Amniotic epithelial cell (primary cell): Measurements from ENCODE around the gene C1GALT1.
"Not testable (repeated sequence)": the region's sequence is repeated elsewhere in the genome, so short reads cannot be mapped to it uniquely, and the experiment has no call there.

Experiments
- DNase-seq: peaks from one replicate; pipeline ENCODE4 v3.0.0-alpha.2; 2010; ENCODE audit warnings: low read depth

Gene C1GALT1

DNA sequence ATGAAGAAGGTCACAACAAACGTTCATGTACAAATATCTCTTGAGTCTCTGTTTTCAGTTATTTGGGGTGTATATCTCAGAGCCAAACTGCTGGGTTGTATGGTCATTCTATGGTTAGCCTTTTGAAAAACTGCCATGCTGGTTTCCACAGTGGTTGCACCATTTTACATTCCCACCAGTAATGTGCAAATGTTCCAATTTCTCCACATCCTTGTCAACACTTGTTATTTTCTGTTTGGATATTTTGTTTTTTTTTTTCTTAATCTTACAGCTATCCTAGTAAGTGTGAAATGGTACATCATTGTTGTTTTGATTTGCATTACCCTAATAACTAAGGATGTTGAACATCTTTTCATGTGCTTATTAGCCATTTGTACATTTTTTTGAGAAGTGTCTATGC is 13.0 kb upstream of the C1GALT1 start:
- DNase-seq: no peak

DNA sequence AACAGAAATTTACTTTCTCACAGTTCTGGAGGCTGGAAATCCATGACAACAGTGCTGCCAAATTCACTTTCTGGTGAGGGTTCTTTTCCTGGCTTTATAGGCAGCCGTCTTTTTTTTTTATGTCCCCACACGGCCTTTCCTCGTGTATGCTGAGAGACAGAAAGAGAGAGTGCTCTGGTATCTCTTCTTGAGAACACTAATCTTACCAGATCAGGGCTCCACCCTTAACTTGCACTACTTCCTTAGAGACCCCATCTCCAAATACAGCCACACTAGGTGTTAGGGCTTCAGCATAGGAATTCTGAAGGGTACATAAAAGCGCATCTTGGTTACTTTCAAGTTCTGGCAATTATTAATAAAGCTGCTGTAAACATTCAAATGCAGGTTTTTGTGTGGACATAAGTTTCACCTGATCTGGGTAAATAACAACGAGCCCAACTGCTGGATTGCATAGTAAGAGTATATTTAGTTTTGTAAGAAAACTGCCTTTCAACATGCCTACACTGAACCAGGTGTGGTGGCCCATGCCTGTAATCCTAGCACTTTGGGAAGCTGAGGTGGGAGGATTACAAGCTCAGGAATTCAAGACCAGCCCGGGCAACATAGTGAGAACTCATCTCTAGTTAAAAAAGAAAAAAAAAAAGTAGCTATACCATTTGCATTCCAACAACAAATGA is 8.2 kb upstream of the C1GALT1 start:
- no peak for DNase-seq

DNA sequence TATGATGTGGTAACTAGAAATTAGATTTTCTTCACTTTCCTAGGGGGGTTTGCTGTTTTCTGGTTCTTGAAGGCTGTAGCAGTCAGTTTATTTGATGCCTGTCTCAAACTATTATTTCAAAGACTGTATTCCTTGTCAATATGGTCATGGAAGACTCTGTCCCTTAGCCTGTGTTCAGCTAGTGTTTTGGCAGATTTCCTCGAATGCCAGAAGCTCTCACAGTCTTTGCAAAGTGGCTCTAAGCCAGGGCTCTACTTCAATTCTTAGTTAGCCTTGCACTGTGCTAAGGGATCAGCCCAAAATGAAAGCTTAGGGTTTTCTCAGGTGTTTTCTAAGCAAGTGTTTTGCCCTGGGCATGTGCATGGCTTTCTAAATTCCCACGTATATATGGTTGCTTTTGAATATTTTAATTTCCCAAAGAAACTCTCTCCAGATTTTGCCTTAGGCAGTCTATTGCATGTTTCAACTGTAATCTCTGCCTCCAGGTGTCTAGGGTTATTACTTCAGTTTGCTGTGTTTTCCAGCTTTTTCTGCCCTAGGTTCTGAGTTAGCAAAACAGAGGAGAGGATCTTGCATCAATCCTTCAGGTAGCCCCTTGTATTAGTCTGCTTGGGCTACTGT is 7.2 kb upstream of the C1GALT1 start:
- no peak for DNase-seq

DNA sequence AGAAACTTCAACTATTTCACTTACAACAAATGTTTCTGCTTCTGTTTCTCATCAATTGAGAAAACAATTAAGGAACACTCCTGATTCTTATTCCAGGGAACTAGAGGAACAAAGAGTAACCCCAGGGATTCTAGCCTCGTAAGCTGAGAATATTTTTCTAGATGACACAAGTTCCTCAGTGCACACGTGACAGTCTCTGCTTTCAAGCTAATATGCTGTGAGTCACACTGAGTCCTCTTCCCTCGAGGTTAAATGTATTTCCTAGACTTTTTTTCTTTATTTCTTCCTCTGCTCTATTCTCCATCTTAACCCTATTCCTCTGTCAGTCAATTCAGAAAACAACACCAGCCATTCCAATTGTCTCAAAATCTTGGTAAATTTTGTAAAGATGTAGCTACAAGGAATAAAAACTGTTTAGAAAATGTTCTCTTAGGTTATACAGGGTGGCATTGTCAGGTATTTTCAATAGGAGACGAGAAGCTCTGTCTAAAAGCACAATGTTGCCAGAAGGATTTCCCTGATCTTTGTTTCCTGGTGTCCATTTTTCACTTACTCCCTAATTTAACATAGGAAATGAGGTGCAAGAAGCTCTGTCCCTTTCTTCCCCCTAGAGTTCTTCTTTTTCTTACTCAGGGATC is 5.8 kb upstream of the C1GALT1 start:
- peak; percentile 85 for DNase-seq

DNA sequence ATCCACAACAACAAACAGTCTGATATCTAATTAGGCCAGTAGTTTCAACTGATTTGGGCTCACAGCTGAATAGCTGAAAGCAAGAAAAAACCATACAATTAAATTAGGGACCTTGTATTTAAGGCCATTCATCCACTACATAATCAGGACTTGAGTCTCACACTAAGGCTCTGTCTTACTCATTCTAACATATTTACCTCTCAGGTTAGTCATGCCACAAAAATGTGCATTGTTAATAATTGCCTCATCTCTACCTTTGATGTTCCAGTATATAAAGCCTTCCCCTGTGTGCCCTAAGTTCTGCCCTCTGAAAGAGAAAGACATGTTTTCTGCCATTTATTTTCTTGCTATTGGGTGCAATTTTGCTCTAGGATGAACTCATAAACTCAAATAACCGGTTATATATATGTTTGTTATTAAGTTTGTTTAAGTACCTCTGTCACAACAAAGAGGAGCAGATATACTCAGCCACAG is 5.3 kb upstream of the C1GALT1 start:
- peak; percentile 86 for DNase-seq

DNA sequence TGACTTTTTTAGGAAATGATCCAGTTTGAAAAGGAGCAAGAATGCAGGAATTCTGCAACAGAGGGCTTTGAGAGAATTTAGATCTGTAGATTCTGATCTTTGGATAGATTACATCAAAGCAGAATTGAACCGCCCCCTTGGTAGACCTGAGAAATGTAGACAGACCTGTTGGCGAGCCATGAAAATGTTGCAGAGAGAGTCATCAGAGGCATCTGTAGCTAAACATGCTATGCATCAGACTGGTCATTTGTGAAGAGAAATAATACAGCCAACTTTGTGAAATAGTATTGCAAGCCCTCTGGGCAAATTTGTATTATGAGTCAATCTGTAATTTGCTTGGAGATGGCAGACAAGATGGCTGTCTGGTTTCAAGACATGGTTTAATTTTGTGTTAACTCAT is 4.3 kb upstream of the C1GALT1 start:
- DNase-seq: no peak

DNA sequence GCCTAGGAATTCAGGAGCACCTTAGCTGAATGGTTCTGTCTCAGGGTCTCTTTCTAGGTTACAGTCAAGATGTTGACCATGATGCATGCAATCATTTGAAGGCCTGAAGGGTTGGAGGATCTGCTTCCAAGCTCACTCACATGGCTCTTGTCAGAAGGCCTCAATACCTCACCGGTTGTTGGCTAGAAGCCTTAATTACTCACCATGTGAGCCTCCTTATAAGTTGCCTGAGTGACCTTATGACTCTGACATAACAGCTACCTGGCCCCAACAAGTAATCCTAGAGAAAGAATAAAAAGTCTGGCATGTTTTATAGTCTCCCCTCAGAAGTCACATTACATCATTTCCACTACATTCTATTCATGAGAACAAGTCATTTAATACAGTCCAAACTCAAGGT is 3.4 kb upstream of the C1GALT1 start:
- DNase-seq: peak; percentile 19

DNA sequence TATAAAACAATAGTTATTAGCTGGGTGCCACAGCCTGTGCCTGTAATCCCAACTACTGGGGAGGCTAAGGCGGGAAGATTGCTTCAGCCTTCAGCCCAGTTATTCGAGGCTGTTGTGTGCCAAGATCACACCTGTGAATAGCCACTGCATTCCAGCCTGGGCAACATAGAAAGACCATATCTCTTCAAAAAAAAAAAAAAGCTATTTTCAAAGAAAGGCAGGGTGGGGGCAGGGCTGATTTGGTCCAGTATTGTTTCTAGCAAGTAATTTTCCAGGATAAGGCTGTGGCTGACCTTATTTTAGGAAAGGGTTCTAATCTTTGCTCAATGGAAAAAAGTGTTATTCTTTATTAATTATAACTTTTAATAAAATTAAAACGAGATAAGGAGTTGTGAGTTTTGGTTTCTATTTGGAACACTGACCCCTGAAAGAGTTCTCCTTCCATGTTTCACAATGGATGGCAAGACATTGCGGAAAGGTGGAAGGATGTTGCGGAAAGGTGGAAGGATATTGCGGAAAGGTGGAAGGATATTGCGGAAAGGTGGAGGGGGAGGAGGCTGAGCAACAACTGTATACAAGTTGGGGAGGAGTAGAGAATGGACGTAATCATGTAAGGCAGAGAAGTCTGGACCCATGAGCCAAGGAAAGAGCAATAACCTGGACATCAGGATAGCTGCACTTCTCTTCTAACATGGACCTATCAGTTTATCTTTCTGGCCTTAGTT is 1.5 kb upstream of the C1GALT1 start:
- DNase-seq: no peak

DNA sequence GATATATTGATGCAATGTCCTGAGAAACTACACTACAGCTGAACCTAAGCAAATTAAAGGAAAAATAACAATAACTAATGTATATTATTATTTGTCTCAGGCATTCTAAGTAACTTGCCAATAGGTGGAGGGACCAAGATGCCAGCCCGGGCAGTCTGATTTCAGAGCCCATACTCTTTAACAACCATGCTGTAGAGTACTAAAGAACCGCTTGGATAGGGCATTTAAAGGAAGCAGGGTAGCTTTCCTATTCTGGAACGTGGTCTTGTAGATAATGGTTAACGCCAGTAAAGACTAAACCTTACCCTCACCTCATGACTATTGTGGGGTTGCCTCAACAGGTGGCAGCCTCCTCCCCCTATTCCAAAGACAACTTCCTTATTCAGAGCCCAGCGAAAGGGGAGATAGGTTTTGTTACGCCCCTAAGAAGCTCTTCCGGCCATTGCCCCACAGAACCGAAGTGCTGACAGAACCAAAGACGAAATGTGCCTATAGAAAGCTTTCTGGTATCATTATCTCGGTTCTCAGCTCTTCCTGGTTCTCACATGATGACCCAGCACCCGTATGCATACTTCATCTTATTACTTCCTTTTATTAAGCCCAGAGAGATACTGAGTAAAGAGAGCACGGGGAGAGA is 707 bp upstream of the C1GALT1 start:
- peak; percentile 70 for DNase-seq

DNA sequence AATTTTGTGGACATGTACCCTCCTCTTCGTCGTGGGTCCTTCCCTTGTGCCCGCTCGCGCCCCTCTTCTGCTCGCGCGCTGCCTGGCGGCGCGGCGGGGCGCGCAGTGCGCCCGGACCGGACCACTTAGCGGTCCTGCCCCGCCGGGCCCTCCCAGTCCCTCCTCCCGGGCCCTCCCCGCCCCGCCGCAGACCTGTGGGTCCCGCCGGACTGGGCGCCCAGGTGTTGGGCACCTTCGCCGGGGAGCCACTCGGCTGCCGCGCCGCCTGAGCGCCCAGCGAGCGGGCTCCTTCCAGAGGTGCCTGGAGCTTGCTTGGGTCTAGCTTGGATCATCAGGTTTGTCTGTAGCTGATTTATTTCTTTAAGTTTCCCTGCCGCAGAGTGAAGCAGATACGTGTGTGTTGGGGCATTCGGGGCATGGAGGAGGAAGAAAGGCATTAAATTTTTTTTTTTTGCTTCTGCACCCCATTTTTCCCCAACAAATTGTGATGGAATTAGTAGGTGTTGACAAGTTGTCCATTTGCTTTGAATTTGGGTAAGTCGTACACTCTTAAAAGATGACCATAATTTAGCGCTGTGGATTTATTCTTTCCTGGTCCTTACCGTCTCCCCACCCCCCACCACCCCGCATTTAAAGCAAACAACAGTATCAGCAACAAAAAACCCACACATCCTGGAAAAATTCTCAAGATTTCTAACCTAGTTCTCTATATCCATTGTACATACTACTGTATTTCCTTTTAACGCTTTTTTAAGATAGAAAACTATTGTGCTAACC is 905 bp downstream of the C1GALT1 start:
- DNase-seq: peak; percentile 49

DNA sequence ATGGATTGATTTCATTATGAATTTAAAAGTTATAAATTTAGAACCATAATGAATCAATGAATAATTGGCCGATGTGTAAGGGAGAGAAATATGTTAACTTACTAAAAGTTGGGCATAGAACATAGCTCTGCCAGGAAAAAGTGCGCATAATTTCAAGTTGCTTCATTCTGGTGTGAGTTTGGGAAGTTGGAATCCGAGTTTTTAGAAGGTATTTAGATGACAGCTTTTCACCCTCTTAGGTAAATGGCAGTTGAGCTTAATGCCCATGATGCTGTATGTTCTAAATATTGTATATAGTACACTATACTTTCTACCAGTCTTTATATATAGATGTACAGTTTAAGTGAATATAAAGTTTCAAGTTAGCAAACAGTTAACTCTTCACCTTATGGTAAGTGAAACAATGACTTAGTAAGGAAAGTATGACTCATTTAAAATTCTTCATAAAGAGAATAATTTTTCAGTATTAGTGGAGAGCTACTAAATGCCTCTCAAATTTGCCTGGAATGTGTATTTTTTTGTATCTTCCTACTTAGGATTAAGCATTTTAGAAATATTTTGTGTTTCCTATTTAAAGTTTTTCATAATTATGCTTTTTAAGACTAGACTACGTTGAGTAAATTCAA is 1.6 kb downstream of the C1GALT1 start:
- DNase-seq: peak; percentile 20

DNA sequence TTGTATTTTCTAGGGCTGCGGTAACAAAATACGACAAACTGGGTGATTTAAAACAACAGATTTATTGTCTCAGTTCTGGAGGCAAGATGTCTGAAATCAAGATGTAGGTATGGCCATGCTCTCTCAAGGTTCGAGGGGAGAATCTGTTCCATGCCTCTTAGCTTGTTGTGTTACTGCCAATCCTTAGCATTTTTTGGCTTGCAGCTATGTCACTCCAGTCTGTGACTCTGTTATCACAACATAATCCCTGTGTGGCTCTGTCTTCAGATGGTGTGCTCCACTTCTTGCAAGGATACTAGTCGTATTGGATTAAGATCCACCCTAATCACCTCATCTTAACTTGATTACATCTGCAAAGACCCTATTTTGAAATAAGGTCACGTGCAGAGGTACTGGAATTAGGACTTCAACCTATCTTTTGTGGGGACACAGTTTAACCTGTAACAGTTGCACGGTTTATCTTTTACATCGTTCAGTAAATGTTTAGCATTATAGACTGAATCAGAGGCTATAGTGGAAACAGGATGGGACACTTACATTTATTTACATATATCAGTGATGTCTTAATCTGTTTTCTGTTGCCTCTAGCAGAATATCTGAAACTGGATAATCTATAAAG is 3.1 kb downstream of the C1GALT1 start:
- no peak for DNase-seq

DNA sequence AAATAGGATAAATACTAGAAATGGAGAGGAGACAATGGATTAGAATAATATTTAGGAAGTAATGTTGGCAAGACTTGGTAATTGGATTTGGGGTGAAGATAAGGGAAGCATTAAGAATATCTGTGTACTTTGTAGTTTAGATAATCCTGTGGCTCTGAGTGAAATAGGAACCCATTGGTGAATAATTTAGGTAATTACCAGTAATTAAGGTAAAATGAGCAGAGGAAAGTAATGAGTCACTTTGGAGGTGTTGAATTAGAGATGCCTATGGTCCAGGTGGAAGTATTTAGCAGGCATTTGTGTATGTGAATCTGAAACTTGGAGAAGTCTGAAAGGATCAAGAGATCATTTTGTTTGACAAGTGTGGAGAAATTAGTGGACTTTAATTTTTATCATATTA is 5.7 kb downstream of the C1GALT1 start:
- no peak for DNase-seq

DNA sequence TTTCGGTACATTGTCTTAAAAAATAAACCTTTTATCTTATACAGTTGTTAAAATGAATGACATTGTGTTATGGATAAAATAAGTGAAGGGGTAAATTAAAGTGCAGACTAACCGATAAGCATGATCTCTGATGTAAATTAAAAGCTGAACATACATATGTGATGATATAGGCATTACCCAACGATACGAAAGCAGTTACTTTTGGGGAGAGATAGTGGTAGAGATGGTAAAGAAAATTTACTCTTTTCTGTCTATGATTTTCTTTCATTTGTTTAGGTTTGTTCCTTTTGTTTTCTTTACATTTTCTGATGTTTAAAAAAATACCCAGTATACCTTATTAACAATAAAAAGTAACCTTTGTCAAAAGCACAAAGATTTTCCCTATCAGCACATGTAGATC is 6.4 kb downstream of the C1GALT1 start:
- no peak for DNase-seq

DNA sequence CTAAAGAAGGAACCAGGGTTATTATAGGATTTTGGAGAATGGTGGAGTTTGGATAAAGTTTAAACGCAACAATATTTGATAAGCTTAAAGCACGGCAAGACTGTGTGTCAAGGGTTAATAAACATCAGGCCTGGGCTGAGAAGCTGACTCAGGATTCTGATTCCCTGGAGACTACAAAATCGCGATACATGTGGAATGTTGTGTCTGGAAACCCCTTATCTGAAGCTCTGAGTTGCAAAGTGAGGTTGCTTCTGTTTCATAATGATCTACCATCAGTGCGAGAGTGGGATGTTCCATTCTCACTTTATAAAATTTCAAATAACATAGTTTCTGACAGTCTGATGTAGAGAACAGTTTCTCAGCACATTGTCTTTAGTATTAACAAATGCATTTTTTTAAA is 7.8 kb downstream of the C1GALT1 start:
- DNase-seq: peak; percentile 90

DNA sequence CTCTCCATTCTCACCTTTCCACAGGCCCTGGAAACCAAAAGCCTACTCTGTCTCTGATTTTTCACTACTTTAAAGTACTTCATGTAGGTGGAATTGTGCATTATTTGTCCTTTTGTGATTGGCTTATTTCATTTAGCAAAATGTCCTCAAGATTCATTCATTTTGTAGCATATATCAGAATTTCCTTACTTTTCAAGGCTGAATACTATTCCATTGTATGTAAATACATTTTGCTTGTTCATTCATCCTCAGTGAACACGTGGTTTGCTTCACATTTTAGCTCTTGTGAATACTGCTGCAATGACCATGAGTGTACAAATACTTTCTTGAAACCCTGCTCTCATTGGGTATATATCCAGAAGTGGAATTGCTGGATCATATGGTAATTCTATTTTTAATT is 8.8 kb downstream of the C1GALT1 start:
- no peak for DNase-seq

DNA sequence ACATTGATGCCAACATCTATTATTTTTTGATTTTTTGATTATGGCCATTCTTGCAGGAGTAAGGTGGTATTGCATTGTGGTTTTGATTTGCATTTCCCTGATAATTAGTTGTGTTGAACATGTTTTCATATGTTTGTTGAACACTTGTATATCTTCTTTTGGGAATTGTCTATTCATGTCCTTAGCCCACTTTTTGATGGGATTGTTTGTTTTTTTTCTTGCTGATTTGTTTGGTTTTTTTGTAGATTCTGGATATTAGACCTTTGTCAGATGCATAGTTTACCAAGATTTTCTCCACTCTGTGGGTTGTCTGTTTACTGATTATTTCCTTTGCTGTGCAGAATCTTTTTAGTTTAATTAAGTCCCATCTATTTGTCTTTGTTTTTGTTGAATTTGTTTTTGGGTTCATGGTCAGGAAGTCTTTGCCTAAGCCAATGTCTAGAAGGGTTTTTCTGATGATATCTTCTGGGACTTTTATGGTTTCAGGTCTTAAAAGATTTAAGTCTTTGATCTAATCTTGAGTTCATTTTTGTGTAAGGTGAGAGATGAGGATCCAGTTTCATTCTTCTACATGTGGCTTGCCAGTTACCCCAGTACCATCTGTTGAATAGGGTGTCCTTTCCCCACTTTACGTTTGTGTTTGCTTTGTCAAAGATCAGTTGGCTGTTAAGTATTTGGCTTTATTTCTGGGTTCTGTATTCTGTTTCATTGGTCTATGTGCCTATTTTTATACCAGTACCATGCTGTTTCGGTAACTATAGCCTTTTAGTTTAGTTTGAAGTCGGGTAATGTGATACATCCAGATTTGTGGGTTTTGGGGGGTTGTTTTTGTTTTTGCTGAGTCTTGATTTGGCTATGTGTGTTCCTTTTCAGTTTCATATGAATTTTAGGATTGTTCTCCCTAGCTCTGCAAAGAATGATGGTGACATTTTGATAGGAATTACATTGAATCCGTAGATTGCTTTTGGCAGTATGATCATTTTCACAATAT is 10.7 kb downstream of the C1GALT1 start:
- DNase-seq: not testable (repeated sequence)

DNA sequence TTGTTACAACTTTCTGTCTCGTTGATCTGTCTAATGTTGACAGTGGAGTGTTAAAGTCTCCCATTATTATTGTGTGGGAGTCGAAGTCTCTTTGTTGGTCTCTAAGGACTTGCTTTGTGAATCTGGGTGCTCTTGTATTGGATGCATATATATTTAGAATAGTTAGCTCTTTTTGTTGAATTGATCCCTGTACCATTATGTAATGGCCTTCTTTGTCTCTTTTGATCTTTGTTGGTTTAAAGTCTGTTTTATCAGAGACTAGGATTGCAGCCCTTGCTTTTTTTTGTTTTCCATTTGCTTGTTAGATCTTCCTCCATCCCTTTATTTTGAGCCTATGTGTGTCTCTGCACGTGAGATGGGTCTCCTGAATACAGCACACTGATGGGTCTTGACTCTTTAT is 17.2 kb downstream of the C1GALT1 start:
- not testable (repeated sequence) for DNase-seq

DNA sequence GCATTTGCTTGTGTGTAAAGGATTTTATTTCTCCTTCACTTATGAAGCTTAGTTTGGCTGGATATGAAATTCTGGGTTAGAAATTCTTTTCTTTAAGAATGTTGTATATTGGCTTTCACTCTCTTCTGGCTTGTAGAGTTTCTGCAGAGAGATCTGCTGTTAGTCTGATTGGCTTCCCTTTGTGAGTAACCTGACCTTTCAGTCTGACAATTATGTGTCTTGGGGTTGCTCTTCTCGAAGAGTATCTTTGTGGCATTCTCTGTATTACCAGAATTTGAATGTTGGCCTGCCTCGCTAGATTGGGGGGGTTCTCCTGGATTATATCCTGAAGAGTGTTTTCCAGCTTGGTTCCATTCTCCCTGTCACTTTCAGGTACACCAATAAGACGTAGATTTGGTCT is 17.9 kb downstream of the C1GALT1 start:
- not testable (repeated sequence) for DNase-seq
